HG02588 (cell line): ENCODE data around the gene C3orf20.
"Not testable (repeated sequence)": the region's sequence is repeated elsewhere in the genome, so short reads cannot be mapped to it uniquely, and the experiment has no call there.

Experiments
- ATAC-seq: cut with Tn5 transposase; IDR thresholded peaks from one replicate; pipeline ENCODE4 v1.9.1; 2021; ENCODE audit warnings: mild to moderate bottlenecking, moderate library complexity; ENCODE audit not compliant: unreplicated experiment

The C3orf20 gene

DNA sequence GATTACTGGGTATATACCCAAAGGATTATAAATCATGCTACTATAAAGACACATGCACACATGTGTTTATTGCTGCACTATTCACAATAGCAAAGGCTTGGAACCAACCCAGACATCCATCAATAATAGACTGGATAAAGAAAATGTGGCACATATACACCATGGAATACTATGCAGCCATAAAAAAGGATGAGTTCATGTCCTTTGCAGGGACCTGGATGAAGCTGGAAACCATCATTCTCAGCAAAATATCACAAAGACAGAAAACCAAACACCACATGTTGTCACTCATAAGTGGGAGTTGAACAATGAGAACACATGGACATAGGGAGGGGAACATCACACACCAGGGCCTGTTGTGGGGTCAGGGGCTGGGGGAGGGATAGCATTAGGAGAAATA is 78.0 kb downstream of the C3orf20 start:
- not testable (repeated sequence) for ATAC-seq

DNA sequence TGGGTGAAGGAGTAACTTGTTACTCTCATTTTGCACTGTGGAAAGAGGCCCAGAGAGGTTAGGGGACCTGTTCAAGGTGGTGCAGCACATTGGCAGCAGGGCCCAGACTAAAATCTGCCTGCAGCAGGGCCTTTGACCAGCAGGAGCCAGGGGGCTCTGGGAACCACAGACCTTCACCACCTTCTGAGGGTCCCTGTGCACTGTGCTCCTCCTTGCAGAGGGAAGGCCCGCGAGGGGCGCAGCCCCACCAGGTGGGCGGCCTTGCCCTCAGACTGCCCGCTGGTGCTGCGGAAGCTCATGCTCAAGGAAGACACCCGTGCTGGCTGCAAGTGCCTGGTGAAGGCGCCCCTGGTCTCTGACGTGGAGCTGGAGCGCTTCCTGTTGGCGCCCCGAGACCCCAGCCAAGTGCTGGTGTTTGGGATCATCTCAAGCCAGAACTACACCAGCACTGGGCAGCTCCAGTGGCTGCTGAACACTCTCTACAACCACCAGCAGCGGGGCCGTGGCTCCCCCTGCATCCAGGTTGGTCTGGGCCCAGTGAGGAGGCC is 82.3 kb downstream of the C3orf20 start:
- no peak for ATAC-seq

DNA sequence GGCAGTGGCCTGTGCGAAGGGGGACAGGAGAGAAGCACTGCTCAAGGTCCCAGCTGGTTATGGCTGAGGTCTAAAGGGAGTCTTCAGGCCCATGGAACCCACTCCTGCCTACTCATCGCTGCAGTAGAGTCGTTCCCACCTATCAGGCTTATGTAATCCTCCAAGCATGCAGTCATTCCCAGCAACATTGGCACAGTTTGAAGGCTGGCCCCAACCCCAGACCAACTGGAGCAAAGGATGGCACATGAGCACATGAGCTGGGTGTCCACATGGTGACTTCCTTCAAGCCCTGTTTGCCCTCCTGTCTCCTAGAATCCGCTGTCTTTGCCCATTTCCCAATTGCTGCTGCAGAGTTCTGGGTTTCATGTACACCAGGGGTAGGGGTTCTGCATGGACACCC is 83.4 kb downstream of the C3orf20 start:
- ATAC-seq = no peak

DNA sequence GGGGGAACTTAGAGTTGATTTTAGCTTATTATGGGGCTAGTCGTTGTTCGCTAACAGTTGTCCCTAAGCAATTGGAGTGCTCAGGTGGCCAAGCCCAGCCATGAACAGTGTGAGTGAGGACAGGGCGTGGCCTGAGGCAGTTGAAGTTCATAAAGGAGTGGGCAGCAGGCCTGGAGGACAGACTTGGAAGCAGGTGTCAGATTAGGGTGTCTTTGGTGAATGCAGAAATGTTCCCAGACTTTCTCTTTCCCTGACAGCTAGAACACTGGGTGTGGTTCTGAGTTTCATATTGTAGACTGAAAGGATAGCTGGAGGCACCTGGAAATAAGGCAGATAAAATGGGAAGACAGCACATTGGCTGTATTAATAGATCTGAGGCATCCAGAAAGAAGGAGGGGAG is 84.0 kb downstream of the C3orf20 start:
- no peak for ATAC-seq

DNA sequence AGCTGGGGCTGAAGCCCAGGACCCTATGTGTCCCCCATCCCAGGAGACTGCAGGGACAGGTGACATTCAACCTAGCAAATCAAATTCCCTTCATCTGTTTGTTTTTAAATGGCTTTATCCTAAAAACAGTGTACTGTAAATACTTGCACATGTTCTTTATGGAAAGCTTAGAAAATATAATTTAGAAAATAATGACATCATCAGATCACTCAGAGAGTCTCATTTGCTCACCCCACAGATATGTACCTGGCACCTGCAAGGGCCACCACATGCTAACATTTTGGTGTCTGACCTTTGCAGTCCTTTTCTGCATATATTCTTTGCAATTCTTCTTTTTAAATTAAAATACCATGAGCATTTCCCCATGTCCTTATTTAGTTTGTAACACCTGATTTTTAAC is 85.2 kb downstream of the C3orf20 start:
- no peak for ATAC-seq

DNA sequence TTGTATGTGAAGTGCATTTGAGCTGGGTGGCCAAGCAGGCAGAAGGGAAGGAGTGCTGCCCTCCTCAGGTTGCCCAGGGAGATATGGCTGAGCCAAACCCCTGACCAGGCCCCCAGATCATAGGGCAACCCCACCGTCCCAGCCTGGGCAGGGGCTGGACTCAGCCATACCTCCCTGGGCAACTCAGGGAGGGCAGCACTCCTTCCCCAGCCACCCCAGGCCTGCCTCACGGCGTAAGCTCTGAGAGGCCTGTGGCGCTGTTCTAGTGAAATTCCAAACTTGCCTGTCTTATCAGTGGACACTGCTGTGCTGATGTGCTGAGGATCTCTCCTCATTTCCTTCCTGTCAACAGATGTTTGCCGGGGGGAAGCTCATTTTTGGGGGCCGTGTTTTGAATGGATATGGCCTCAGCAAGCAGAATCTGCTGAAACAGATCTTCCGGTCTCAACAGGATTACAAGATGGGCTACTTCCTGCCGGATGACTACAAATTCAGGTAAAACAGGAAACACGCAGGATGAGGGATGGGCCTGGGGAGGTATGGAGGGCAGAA is 86.3 kb downstream of the C3orf20 start:
- ATAC-seq = no peak

DNA sequence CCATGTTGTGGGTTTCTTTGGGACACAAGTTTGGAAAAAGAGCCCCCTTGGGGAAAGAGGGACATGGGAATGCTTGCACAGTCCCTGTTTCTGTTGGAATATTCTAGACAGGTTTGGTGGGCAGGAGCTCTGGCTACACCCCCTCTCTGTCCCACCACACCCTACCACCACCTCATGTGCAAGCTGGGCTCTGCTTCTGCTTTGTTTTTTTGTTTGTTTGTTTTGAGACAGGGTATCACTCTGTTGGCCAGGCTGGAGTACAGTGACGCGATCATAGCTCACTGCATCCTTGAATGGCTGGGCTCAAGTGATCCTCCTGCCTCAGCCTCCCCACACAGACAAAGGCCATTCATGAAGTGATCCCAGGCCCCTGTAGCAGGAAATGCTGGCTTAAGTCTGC is 86.9 kb downstream of the C3orf20 start:
- no peak for ATAC-seq

DNA sequence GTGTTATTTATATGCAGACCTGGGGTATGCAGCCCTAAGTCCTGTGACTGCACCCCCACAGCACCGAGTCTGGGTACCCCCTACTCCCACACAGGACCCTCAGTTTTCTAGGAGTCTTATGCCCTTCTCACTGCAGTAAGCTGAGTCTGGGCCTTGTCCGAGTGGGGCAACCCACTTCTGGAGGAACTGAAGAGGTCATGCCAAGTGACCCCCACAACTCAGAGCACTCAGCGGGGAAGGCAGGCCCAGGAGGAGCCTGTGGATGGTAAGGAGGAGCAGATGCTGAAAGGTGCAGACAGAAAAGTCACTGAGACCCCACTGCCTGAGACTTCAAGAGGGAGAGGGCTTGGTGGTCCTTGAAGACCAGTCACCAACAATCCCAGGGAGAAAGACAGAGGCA is 87.8 kb downstream of the C3orf20 start:
- ATAC-seq = no peak

DNA sequence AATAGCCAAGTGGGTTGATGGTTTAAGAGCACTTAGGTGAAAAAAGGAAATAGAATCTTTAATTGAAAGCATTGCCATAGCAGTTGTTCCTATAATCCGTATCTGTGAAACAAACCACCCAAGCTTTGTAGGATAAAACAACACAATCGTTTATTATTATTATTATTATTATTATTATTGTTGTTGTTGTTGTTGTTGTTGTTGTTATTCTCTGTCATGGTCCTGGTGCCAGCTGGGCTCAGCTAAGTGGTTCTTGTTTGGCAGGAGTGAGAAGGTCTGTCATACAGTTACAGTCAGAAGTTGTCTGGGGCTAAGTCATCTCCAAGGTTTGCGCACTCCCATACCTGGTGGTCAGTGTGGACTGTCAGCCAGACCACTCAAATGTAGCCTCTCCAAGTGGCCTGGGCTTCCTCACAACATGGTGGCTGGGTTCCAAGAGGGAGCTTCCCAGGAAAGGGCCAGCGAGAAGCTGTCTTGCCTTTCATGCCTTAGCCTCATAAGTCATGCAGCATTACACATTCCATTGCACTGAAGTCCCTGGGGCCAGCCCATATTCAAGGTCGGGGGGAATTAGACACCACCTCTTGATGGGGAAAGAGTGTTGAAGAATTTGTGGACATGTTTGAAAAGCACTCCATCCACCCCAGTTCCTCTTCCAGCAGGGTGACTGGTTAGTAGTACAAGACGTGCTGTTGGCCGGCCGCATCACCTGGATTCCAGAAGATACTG is 89.6 kb downstream of the C3orf20 start:
- ATAC-seq = no peak

DNA sequence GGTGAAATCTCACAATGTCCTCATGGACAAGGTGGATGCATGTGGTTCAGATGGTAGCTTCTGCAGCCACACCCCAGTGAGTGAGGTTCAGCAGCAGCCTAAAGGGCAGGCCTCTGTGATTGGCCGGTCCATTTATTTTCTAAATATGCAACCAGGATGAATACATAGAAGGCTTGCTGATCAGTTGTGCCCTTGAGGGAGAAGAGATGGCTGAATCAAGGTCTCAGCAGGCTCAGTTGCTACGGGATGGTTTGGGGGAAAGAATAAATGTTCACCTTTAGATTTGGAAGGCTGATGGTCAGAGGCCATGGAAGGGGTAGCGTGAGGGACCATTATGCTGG is 90.1 kb downstream of the C3orf20 start:
- ATAC-seq = no peak

DNA sequence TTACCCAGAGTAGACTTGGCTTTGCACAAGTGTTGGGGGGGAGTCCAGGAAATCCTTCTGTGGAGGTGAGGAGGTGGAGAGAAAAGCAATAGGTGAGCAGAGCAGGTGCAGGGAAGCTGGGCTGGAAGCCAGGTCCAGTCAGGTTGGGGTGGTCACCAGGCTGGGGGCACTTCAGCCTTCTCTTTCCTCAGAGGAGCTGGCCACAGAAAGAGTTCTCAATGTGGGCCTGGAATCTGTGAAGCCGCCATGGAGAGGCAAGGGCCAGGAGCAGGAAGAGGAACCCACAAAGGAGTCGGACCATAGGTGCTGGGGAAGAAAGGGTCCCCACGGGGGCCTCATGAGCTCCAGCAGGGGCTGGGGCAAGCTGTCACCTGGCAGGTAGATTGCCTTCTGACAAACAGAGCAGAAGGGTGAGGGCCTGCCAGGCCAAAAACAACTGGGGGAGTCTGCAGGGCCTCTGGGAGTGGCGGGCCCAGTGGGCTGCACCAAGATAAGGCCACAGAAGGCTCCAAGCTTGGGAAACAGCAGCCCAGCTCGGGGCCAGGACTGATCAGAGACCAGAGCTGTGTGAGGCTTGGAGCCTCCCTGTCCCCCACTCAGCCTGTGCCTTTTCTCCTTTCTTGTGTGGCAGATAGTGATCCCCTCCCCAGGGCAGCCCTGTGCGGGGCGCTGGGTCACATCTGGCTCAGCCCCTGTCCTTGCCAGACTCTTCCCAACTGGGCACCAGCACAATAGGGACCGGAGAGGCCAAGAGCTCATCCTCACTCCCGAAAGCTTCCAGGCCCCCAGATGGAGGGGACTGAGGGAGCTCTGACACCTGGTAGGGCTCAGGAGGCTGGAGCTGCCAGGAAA is 90.9 kb downstream of the C3orf20 start:
- ATAC-seq = no peak

DNA sequence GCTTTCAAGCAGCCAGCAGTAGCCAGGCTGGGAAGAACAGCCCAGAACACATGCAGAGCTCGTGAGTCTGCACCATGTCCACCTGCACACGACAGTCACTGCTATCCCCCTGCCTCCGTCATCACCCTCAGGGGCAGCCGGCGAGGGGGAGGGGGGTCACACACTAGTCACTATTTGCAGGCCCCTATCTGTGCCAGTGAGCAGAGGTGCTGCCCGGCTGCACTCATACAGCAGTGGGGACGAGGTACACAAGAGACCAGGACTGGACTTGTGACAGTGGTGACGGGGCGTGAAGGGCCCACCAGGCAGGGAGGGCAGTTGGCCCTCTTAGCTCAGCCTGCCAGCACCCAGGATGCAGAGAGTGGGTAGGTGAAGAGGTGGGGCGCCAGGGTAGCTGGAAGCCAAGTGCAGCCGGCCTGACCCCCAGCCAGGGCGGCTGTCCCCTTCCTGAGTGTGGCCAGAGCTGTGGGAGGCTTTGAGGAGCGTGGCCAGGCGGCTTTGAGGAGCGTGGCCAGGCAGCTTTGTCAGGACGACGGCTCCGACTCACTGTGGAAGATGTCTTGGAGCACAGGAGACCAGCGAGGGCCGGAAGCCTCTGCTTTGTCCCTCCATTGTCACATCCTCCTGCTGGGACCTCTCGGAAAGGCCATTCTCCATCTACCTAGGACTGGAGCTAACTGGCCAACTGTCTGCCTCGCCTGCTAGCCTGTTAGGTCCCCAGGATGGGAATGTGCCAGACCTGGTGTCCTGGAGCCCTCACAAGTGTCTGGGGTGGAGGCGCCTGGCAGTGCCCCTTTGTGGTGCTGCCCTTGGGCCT is 91.7 kb downstream of the C3orf20 start:
- ATAC-seq = no peak

DNA sequence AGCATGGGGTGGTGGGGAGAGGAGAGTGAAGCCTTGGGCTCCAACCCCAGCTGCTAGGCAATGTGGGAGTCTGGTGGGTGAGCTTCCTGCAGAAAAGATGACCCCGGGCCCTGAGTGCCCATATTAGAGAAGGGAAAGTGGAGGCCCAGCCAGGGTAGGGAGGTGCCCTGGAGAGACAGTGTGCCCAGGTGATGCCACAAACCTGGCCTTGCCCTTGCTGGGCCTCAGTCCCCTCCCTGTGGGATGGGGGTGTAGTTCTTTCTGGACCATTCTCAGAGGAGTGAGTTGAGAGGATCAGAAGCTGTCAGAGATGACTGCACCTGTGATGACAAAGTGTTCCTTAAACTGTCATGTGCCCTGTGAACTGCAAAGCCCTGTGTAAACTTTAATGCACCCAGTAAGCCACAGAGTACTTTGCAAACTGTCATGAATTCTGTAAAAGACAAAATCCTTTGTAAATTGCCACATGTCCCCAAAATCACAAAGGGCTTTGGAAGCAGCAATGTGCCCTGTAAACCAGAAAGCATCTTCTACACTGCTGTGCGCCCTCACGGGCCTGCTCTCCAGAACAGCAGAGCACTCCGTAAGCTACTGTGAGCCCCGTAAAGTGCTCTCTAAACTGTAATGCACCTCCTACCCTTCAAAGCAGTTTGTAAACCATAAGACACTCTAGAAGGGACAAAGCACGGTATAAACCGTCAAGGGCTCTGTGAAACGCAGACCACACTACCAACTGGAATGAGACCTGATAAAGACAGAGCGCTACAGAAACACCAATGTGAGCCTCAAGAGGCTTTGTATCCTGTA is 92.5 kb downstream of the C3orf20 start:
- ATAC-seq = no peak

DNA sequence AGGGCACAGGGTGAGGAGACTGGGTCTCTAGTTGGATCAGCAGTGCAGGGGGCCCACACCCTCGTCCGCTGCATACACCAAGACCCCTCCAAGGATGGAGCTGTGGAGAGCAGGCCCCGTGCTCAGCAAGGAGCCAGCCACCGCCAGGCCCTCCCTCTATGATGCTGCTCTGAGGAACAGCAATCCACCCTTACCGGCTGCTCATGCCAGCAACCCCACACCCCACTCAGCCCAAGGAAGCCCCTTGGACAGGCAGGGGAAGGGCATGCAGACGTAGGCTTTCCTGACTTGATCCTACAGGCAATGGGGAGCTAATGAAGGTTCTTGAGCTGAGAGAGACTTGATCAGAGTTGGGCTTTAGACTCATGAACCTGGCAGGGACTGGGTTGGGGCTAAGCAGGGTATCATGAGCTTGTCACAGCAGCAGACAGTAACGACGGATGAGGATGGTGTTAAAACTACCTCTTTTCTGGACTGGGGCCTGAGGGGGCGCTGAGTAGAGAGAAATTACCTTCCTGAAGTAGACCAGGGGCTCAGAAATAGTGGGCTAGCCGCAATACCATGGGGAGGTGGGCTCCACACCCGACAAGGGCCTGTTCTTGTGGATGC is 93.3 kb downstream of the C3orf20 start:
- no peak for ATAC-seq

DNA sequence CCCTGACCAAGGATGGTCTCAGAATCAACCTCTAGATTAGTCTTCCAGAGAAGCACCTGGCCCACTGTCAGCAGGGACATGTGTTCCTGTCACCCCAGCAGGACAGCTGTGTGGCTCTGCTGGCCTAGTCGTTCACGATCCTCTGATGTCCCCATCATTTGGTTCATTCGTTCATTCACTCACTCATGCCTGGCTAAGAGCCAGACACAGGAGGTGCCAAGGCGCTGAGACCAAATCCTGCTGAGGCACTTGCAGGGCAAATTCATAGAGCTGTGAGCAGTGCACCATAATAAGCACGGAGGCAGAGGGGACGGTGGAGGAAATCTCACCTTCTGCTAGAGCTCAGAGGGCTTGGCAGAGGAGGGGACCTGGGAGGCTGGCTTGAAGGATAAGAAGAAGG is 93.9 kb downstream of the C3orf20 start:
- no peak for ATAC-seq

DNA sequence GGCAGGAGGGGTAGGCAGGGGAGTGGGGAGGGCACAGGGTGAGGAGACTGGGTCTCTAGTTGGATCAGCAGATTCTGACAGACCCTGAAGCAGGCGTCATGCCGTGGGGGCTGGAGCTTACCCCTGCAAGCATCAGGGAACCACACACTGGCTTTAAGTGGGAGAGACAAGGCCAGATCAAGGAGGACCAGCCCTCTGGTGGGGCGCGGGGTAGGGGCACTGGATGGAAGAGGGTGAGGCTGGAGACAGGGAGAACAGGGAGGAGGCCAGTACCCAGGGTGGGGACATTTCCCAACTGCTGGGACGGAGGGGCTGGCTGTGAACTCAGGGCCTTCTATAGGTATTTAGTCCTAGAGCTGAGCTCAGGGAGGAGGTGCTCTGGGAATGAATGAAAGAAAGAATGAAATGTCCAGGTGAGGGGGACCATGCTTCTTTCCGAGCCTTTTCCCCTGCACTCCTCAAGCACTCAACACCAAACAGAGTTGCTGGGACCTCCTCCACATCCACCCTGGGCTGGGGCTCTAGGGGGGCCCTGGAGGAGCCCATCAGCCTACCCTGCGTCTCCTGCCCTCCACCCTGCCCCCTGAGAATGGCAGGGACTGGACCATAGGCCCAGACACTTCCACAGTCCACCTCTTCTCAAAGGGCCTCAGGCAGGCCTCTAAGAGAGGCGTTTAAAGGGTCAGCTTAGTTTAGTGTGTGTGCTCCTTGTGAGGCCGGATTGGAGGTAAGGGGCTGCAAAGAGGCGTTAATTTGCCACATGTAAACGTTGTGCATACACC is 94.8 kb downstream of the C3orf20 start:
- ATAC-seq = no peak

DNA sequence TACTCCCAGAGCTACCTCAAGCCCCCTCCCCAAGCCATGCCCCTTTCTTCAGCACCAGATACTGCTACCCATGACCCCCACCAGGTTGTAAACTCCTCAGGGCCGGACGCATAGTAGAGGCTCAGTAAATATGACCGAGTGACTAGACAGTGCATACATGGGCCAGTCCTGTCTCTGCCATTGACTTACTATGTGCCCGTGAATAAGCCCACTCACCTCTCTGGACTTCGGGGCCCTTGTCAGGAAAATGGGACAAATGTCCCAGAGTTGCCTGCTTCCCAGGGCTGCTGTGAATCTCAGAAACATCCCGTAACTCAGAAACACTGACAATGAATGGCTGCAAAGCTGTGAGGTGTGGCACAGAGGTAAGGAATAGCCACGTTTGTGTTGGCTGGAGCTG is 95.7 kb downstream of the C3orf20 start:
- no peak for ATAC-seq

DNA sequence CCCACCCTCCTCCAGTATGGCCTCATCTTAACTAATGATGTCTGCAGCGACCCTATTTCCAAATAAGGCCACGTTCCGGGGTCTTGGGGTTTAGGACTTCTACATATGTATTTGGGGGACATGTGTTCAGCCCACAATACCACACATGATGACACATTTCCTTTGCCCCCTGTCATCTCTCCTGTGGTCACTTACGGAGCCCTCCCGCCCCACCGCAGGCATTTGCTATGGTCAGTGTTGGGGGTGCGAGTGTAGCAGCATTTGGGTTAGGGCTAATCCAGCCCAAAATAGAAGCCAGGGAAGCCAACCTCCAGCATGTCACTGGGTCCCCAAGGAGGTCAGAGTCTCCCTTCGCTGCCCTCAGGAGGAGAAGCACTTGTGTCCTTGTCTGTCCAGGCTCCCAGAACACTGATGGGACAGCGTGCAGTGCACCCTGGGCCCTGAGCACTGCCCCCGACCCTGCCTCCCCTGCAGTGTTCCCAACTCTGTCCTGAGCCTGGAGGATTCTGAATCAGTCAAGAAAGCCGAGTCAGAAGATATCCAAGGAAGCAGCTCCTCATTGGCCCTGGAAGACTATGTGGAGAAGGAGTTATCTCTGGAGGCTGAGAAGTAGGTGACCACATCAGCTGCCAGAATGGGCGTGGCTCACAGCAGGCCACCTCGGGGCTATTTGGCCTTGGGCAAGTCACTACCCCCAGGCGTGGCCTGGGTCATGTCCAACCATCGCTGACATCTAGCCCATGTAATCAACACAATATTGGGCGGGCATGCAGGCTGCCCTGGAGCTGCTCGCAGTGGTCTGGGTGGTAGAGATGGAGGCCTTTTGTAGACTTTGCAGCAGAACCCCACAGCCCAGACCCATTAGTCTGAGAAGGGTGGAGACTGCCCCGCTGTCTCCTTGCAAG is 96.9 kb downstream of the C3orf20 start:
- no peak for ATAC-seq
